Nucleus accumbens (tissue), 56 donors: ENCODE results near the gene LAIR1.
"Not testable (repeated sequence)": the region's sequence is repeated elsewhere in the genome, so short reads cannot be mapped to it uniquely, and the experiment has no call there.

Experiments used
- DNase-seq, 56 donors: peaks; one replicate each; lab custom pipeline; 2025; lab: John Stamatoyannopoulos, UW

Gene LAIR1

DNA sequence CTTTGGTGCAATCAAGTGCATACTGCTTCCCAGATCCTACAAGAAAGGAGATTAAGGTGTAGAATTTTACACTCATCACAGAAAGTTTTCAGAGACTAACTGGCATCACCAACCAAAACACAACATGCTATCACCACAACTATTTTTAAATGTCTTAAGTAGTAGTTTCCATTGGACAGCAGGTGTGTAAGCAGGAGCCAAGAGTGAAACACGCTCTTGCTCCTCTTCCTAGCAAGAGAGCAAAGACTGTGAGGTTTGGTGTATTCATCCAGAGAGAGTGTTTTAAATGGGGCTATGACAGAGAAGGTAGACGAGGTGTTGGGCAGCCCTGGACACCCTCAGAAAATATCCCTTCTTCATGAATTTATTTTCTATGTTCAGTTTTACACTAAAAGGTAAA, 13.3 kb downstream of the LAIR1 start:
- no peak for DNase-seq

DNA sequence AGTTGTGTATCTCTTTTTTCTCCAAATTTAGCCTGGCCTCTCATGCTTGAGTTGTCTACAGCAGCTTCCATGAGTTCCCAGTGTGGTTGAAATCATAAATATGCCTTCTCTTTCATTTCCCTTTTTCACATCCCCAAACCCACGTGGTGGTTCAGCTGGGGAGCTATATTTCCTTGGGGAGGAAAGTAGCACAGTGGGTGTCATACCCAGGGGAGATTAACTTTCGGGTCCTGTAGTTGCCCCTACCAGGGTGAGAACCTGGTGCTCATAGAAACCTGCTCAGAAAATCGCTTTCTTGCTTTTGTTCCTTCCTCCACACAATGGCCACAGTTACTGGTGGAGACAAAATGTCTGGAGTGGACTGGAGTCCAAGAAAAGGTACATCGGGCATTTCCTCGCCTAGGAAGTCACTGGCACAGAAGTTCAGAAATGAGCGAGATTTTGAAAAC, 18.8 kb downstream of the LAIR1 start:
- DNase-seq, result peak in 1 of 56 donors; percentile 14

DNA sequence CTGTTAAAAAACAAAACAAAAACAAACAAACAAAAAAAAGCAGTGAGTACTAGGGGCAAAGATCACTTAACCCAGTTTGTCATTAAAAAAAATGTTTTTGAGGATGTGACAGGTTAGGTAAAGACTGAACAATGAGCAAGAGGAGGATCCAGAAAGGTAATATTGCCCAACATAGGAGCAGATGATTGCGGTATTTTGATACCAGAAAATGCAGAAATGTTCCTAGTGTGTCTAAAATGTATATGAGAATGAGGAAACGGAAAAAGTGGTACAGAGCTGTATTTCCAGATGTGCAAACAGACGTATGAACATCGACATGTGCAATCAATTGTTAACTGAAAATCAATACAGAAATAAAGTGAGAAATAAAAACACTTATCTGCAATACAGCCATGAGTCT, 20.9 kb downstream of the LAIR1 start:
- no peak for DNase-seq

DNA sequence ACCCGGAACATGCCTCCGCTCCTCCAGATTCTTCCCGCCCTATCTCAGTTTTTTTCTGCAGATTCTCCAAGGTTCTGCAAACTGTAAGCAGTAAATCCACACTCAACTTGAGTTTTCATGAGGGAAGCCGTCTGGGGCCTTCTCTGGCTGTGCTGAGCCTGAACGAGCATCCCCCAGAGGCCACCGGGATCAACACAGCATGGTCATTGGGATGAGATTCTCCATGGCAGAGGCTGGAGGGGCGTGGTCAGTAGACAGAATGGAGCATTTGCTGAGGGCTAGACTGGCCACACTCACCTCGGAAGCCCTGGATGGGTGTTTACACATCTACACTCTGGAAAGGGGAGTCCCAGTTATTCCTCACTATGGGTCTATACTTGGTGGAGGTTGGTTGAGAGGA, 23.4 kb downstream of the LAIR1 start:
- no peak for DNase-seq

DNA sequence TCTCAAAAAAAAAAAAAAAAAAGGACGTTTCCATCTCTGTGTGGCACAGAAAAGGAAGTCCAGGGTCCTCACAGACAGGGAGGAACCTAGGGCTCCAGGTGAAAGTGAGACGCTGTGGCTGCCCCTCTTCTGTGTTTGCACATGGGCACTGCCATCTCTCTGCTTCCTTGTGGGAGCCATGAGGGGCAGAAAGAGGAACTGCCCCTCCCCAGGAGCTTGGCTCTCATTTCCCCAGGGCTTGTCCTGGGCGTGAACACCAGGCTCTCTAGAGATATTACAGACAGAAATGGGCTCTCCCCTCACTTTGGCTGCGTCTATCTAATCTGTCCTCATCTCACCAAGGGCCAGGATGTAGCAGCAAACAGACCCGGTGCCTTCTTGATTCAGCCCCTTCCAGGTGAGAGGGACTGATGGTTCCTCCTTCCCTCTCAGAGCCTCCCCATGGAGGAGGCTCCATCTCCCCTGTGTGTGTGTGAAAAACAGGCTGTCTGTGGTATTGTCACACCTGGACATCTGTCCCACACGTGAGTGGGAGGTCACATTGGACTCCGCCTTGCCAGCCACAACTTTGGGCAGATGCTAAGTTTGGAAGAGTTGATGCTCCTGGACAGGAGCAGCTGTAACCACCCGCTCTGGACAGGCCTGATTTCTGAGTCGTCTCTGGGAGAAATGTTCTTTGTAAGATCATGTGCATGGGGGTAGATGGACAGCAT, 24.9 kb downstream of the LAIR1 start:
- peak in 2 of 56 donors; percentile 12 to 34 for DNase-seq

DNA sequence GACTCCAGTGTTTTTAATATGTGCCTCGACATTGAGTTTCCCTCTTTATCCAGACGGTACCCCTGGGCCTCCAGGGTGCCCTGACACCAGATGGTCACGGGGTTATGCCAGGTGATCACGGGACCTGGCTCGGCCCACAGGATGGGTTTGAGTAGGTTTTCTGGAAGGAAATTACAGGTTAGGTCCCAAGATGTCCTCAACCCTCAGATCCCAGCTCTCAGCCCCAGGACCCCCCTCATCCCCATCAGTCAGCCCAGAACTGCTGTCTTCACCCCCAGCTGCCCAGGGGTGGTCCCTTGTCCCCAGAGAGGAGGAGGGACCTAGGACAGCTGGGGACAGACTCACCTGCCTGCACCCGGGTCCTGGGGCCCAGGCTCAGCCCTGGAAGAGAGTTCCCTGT, 26.2 kb downstream of the LAIR1 start:
- DNase-seq, result no peak

DNA sequence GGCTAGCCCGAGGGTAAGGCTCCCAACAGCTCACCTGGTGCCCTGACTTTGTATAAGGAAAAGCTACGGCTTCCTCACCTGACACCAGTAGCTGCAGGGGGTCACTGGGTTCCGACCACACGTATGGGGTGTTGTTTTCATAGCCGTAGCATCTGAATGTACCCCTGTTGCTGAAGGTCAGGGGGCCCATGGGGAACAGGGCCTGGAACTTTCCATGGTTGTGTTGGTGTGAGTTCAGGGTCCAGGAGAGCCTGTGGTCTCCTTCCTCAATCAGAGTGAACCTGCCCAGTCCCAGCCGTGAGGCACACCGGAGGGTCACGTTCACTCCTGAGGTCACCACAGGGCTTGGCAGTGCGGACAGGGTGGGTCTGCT, 26.9 kb downstream of the LAIR1 start:
- DNase-seq, result no peak

DNA sequence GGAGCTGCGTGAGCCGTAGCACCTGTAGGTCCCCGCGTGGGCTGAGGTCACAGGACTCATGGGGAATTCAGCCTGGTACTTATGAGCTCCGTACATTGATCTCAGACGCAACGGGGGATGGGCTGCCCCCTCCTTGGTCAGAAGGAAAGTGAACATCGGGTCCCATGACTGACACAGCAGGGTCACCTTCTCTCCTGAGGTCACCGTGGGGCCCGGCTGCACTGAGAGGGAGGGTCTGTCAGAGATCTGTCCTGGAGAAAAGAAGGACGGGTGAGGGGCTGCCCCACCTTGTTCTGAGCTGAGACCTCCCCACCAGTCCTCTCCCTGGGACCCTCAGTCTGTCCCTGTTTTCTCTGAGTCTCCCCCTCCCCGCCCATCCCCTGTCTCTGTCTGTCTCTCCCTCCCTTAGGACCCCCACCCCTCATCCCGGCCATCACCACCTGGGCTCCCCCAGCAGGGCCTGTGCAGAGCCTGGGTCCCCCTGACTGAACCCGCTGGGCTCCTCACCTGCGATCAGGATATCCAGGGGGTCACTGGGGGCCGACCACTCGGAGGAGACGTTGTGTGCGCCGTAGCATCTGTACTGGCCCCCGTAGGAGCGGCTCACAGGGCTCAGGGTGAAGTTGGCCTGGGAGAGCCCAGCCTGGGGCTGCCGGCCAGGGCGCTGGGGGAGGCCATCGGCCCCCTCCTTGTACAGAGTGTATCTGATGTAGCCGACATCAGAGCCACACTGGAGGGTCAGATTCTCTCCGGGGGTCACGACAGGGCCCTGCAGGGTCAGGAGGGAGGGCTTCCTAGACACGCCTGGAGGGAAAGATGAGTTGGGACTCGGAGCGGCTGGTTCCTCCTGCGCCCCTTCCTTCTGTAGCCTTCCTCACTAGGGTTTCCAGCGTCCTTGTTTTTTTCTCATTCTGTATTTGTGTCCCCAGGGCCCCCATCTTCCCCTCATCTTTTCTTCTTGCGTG, 27.6 kb downstream of the LAIR1 start:
- DNase-seq, result no peak

DNA sequence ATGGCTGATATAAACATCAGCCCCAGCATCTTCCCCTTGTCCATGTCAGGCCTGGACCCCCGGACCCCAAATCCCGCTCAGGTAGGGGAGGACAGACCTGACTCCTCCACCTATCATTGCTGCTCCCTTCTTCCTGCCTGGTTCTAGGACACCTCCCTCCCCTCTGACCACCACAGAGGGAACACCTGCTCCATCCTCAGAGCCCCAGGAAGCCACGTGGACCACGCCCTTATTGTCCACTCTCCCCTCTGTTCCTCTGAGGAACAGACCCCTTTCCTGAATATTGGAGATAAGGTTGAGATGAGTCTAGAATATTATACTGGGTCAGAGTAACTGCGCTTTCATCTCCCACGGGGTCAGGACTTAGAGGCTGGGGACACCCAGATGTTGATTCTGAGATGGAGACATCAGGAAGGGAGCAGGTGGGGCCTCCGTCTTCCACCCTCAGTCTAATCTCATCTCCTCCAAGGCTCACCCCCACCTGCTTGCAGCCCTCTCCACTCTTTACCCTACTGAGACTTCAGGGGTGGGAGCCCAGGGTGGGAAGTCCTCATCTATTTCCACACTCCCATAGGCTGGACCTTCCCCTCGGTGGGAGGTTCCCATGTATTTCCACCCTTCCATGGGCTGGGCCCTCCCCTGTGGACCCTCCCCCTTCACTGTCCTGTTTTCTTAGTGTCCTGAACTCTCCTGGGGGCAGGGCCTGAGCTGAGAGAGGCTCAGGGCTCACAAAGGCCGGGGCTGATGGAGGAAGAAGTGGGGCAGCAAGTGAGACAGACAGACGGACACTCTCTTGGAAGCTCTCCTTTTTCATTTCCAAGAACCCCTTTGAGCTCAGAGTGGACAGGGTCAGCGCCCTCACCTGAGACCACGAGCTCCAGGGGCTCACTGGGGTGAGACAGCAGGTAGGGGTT, 28.5 kb downstream of the LAIR1 start:
- DNase-seq, result peak in 1 of 56 donors; percentile 7

DNA sequence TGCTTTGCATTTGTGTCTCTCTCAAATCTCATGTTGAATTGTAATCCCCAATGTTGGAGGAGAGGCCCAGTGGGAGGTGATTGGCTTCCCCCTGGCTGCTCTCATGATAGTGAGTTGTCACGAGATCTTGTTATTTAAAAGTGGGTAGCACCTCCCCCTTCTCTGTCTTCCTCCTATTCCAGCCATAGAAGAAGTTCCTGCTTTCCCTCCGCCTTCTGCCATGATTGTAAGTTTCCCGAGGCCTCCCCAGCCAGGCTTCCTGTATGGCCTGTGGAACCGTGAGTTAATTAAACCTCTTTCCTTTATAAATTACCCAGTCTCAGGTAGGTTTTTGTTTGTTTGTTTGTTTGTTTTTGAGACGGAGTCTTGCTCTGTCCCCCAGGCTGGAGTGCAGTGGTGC, 29.6 kb downstream of the LAIR1 start:
- DNase-seq, result no peak

DNA sequence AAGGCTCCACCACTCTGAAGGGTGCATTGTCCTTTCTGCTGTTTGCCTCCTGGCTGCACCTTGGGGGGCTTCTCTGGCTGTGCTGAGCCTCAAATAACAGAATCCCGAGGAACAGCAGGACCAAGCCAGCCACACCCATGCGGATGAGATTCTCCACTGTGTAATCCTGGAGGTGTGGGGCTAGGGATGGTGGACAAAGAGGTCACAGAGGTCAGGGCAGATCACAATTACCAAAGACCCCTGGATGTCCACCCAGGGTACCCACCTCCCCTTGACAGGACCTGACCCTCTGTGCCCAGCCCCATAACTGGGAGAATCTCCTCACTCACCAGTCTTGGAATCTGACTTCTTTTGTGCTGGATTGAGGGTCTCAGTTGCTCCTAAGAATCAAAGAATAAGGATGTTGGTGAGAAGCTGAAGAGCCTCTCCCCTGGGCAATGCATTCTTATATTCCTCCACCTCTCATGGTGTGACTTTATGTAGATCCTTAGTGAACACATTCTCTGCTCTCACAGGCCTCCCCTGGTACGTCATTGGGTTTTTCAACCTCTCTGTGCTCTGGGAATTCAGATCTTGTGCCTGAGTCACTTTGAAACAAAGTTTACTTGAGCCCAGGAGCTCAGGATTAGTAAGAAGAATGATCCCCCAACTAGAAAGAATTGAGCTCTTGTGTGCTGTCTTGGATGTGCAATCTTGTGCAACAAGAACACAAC, 31.0 kb downstream of the LAIR1 start:
- no peak for DNase-seq

DNA sequence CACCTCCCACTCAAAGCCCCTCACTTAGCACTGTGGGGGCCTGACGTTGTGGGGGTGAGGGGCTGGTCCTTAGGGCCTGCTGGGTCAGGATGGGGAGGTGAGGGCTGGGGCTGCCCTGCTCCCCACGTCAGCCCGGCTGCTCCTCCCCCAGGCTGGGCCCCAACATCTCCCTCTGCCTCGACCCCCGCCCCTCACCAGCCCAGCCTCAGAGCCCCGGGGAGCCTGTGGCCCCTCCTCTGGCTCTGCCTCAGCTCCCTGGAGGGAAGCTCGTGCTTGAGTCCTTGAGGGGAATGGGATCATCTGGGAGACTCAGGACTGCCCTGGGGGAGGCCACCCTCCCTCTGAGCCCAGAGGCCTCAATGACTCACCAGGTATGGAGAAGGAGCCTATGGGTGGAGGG, 32.6 kb downstream of the LAIR1 start:
- no peak for DNase-seq

DNA sequence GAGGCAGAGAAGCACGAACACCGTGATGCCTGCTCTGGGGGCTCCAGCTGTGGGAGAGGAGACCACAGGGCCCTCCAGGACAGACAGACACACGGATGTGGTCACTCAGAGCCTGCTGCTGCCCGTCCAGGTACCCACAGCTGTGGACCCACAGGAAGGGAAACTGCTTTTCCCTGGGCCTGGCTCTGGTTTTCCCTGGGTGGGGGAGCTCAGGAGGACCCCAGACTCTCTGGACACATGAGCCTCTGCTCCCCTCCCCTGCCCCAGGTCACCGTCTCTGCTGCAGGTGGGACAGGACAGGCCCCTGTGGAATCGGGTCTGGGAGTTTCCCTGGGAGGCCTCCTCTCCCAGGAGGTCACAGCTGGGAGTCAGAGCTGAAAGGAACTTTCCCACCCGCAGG, 33.1 kb downstream of the LAIR1 start:
- no peak for DNase-seq

DNA sequence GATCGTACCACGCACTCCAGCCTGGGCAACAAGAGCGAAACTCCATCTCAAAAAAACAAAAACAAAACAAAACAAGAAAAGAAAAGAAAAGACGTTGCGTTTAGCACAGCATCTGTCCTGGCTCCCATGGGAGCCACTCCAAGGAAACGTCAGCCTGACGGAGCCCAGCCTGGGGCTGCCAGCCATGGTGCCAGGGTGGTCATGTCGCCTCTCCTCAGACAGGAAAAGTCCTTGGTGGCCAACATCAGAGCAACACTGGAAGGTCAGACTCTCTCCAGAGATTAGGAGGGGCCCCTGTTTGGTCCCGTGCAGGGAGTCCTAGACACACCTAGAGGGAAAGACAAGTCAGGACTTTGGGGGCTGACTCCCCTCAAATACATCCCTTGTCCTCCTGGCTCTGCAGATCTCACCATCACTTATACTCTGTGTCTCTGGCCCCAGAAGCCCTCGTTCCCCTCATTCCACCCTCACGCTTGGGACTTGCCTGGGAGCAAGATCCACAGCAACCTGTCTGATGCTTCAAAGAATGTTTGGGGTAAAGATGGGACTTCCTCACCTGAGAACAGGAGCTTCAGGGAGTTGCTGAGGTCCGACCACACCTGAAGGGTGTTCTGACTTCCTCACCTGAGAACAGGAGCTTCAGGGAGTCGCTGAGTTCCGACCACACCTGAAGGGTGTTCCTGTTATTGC, 35.1 kb downstream of the LAIR1 start:
- no peak for DNase-seq

DNA sequence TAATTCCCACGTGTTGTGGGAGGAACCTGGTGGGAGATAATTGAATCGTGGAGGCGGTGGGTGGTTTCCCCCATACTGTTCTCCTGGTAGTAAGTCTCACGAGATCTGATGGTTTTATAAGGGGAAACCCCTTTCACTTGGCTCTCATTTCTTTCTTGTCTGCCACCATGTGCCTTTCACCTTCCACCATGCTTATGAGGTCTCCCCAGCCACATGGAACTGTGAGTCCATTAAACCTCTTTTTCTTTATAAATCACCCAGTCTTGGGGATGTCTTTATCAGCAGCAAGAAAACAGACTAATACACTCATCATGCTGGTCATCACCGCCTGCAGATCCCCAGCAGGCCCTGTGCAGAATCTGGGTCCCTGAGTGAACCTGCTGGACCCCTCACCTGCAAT, 36.0 kb downstream of the LAIR1 start:
- not testable (repeated sequence) for DNase-seq

DNA sequence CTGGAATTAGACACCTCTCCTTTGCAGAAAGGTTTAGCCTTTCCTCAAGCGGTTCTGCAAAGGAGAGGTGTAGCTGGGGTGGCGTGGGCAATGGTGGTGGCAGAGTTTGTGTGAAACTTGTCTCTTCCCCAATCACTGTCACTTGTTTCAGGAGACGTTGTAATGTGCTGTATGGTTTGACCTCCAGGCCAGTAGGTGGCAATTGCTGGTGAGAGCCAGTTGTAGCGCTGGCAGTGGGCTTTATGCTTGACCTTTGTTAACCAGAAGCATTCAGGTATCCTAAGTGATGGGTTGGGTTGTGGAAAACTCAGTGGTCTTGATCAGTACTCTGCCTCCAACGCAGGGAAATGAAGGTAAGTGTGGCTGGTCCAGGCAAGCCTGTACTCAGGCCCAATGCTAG, 39.1 kb downstream of the LAIR1 start:
- DNase-seq, result no peak

DNA sequence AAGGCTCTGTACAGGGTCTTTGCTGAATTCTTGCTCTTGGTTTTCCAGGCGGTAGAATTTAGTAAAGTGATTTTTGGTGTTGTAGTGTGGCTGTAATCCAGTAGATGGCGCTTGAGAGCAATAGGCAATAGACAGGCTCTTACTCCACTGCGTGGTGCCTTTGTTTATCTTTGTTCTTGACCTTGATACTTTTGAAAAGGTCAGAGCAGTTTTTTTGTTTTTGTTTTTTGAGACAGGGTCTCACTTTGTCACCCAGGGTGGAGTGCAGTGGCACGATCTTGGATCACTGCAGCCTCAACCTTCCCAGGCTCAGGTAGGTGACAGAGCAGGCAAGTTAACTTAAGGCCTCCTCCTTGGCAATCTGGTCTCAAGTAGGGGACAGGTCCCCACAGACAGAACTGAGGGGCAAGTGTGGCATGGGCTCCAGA, 39.5 kb downstream of the LAIR1 start:
- DNase-seq, result peak in 11 of 56 donors; percentile 5 to 39 (median 11)

DNA sequence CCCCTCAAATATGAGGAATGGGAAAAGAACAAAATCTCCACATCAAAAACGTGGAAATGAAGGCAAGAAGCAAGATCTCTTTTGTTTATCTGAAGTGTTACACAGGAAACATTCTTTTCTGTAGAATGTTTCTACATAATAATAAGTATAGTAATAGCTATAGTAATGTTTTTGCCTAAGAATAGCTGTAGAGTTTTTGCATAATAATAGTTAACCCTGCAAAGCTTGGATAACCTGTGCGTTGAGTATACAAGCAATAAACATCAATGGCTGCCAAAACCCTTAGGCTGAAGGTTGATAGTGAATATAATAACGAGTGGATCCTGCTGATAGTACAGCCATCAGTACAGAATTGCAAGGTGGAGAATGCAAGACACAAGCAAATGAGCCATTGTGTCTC, 40.7 kb downstream of the LAIR1 start:
- DNase-seq, result no peak

DNA sequence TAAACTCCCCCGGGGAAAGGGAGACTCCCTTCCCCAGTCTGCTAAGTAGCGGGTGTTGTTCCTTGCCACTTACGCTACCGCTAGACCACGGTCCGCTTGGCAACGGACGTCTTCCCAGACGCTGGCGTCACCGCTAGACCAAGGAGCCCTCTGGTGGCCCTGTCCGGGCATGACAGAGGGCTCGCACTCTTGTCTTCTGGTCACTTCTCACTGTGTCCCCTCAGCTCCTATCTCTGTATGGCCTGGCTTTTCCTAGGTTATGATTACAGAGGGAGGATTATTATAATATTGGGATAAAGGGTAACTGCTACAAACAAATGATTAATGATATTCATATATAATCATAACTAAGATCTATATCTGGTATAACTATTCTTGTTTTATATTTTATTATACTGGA, 41.8 kb downstream of the LAIR1 start:
- DNase-seq, result not testable (repeated sequence)
